Measurements from ENCODE around the gene GHR. TPM values are rescaled to one million over a fixed set of nuclear protein-coding genes. Genes with fewer than 3 reads are reported as not detected.

The GHR gene
- total and polyA plus RNA-seq, 8 donors: 0.73 to 3.9 (median 1.3) TPM

DNA sequence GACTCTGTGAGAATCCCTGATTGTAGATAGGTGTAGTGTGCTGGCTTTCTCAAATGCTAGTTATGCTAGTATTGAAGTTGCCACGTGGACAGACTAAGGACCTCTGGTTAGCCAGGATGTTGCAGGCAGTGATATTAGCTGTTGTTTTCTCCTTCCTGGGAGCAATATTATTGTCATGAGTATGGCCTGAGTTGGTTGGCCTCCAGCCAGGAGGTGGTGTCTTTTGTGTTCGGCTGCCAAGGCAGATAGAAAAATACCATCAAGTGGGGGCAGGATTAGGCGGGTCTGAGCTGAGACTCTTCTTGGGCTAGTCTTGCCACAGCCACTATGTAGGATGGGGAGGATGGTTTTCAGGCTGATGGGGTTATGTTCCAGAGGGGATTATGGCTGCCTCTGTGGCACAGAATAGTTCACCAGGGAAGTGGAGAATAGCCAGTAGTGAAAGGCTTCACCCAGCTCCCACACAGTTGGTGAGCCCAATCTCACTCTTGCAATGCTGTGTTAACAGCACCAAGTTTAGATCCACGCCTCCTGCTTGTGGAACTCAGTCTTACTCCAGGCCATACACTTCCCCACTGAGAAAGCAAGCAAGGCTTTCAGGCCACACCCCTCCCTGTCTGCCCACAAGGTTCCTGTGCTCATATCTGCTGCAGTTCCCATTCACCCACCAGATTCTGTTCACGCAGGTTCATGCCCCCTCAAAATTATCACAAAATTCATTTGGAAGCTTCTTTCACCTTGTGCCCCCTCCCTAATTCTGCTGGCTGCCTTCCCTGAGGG, 31.2 kb downstream of the GHR start:
- DNase-seq: no peak
- Histone ChIP-seq H3K27ac (no peak overlapping the region), H3K4me1 (no peaks in the 10 kb centered on the region), H3K4me3 (no peak overlapping the region), H3K9me3 (no peaks in the 10 kb centered on the region), H3K36me3 (no peaks in the 10 kb centered on the region), H3K27me3 (no peaks in the 10 kb centered on the region)
- WGBS, 2 donors: 75 to 83% methylated on average over 5 of the region's 5 CpGs
- intact Hi-C loops (cut with DNase I): no loop called here
- no peak for FAIRE-seq
- TF ChIP-seq, protein P1, sequence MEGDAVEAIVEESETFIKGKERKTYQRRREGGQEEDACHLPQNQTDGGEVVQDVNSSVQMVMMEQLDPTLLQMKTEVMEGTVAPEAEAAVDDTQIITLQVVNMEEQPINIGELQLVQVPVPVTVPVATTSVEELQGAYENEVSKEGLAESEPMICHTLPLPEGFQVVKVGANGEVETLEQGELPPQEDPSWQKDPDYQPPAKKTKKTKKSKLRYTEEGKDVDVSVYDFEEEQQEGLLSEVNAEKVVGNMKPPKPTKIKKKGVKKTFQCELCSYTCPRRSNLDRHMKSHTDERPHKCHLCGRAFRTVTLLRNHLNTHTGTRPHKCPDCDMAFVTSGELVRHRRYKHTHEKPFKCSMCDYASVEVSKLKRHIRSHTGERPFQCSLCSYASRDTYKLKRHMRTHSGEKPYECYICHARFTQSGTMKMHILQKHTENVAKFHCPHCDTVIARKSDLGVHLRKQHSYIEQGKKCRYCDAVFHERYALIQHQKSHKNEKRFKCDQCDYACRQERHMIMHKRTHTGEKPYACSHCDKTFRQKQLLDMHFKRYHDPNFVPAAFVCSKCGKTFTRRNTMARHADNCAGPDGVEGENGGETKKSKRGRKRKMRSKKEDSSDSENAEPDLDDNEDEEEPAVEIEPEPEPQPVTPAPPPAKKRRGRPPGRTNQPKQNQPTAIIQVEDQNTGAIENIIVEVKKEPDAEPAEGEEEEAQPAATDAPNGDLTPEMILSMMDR (IDR thresholded peaks at IDR 0.05): no peak
- no peak for ATAC-seq

DNA sequence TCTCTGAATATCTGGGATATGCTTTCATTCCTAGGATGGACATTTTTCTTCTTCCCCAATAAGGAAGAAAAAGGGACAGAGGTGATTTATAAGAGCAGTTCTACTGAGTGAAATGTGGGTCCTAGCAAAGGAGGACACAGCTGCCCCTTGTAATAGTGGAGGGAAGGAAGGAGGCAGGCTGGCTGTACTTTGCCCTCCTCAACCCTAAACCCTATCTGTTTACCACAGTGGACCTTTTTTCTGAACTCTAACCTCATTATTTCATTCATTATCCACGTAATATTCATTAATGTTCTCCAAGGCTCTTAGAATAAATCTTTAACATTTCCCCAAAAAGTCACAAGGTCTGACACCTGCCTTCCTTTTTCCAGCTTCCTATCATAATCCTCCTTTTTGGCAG, 37.8 kb downstream of the GHR start:
- Histone ChIP-seq H3K27ac (no peak overlapping the region), H3K9me3 (no peaks in the 10 kb centered on the region), H3K36me3 (no peaks in the 10 kb centered on the region), H3K4me1 (peaks cover 0 to 5% (median 0%) of the 10 kb centered on the region in 3 donors), H3K4me3 (no peak overlapping the region), H3K27me3 (no peaks in the 10 kb centered on the region)
- ATAC-seq (no peak), DNase-seq (no peak), FAIRE-seq (no peak)
- intact Hi-C loops (cut with DNase I): no loop called here
- TF ChIP-seq, protein P1 (IDR thresholded peaks at IDR 0.05): no peak
- 55 to 62% methylated on average over 1 of the region's 1 CpG for WGBS, 2 donors

DNA sequence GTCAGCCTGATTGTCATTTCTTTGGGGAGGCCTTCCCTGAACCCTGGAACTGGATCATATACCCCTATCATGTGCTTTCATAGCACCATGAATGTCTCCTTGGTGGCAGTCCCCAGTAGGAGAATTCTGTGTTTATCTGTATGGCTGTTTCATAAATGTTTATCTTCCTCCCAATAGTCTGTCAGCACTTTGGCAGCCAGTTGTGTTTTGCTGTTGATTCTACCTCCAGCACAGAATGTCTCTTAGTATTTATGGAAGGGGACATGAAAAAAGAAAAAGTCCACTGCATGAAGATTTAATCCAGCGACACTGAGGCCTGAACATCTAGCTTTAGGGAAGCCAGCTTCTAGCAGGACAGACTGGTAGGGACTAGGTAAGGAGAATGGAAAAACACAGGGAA, 38.3 kb downstream of the GHR start:
- no peak for DNase-seq
- intact Hi-C loops (cut with DNase I): no loop called here

DNA sequence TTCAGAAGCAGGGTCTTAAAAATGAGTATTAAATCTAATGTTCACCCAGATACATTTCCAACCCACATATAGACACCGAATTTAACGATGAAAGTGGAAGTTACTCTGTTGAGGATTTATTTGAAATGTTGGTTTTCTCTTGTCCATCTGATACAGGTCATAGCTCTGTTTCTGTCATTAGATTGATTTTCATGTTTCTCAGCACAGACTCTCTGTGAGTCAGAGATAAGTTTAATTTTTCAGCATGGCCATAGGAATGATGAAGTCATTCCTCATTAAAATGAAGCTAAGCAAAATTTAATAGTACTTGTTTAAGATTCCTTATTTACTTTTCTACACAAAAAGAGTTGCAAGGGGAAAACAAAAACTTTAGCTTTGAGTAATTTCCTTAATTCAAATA, 38.8 kb downstream of the GHR start:
- no peak for DNase-seq

More for the DNA sequence above, 38.3 kb downstream of the GHR start:
- TF ChIP-seq, protein P1 (IDR thresholded peaks at IDR 0.05): no peak
- Histone ChIP-seq H3K27ac (no peak overlapping the region), H3K9me3 (no peaks in the 10 kb centered on the region), H3K36me3 (no peaks in the 10 kb centered on the region), H3K4me1 (peaks cover 0 to 5% (median 0%) of the 10 kb centered on the region in 3 donors), H3K4me3 (no peak overlapping the region), H3K27me3 (no peaks in the 10 kb centered on the region)
- FAIRE-seq (no peak), ATAC-seq (no peak)
- 83 to 91% methylated on average over 1 of the region's 1 CpG for WGBS, 2 donors

More for the DNA sequence above, 38.8 kb downstream of the GHR start:
- ATAC-seq (no peak), FAIRE-seq (no peak)
- Histone ChIP-seq H3K4me3 (no peak overlapping the region), H3K9me3 (no peaks in the 10 kb centered on the region), H3K27ac (no peak overlapping the region), H3K4me1 (peaks cover 0 to 5% (median 0%) of the 10 kb centered on the region in 3 donors), H3K36me3 (no peaks in the 10 kb centered on the region), H3K27me3 (no peaks in the 10 kb centered on the region)
- intact Hi-C loops (cut with DNase I): no loop called here
- TF ChIP-seq, protein P1 (IDR thresholded peaks at IDR 0.05): no peak
- 68 to 93% methylated on average over 2 of the region's 2 CpGs for WGBS, 2 donors

Measured in pancreas (tissue), 10 donors.